NCI-H510A treated with DMSO at 0.1 percent for 48 hours (cell line): ENCODE measurements around the gene KCNK7.
A peak's percentile ranks its signal among the peaks of the same experiment; 100 is the strongest.
"Not testable (repeated sequence)": the region's sequence is repeated elsewhere in the genome, so short reads cannot be mapped to it uniquely, and the experiment has no call there.

Source experiments
- DNase-seq: peaks from one replicate; lab custom pipeline; 2025; lab: John Stamatoyannopoulos, UW

Gene KCNK7, protein sequence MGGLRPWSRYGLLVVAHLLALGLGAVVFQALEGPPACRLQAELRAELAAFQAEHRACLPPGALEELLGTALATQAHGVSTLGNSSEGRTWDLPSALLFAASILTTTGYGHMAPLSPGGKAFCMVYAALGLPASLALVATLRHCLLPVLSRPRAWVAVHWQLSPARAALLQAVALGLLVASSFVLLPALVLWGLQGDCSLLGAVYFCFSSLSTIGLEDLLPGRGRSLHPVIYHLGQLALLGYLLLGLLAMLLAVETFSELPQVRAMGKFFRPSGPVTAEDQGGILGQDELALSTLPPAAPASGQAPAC

DNA sequence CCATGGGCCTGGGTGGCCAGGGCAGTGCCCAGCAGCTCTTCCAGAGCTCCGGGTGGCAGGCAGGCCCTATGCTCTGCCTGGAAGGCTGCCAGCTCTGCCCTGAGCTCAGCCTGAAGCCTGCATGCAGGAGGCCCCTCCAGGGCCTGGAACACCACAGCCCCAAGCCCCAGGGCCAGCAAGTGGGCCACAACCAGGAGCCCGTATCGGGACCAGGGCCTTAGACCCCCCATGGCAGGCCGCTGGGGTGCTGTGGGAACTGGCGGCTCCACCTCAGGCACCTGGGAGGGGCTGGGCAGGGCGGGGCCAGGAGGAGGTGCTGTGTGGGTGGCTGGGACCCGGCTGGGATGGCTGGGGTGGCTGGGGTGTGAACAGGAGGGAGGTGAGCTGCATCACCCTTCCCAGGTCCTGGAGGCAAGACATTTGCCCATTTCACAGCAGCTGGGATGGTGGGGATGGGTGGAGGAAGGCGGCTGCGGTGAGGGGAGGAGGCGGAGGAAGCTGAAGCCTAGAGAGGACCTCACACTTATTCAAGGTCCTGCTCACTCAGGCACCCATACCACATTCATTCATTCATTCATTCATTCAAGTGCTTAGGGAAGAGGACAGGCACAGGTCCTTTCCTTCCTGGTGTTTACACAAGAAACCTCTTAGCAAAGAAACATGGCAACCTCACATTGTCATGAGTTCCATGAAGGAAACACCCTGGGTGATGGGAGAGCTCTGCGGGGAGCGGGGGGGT, at the start of gene KCNK7:
Gene KCNK7 (minus strand): TSS at position 258 of the 739 bp plus-strand sequence. CDS start 28 bp downstream, at position 230.
- DNase-seq, result no peak

- no peak for DNase-seq
Measured at GRCh38 chr11:65644837-65645236, 49.2 kb upstream of the KCNK7 start.

GRCh38 chr11:65643971-65644370, 48.4 kb upstream of the KCNK7 start:
- peak; percentile 54 for DNase-seq

GRCh38 chr11:65642014-65642671, 46.5 kb upstream of the KCNK7 start:
- no peak for DNase-seq

DNA sequence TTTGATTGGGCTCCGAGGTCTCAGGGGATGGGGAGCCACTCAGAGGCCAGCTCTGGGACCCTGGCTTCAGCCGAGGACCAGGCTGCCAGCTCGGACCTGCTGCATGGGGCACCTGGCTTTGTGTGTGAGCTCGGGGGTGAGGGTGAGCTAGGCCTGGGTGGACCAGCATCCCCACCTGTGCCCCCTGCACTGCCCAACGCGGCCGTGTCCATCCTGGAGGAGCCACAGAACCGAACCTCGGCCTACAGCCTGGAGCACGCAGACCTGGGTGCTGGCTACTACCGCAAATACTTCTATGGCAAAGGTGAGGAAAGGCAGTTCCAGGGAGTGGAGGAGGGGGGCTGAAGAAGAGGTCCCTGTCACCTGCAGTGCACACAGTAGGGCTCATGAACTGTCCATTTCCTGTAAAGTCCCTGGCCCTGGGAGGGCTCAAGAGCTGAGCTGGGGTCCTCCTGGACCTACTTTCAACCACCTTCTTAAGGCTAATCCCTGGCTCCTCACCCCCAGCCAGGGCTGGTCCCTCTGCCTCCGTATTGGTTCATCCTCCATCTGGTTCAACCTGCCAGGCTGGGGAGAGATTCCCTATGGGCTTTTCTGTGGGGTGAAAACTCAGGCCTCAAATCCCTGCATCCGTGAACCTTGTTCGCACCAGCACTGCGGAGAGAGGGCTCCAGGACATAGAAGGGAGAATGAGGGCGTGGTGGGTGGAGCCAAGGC, 45.9 kb upstream of the KCNK7 start:
- no peak for DNase-seq

DNA sequence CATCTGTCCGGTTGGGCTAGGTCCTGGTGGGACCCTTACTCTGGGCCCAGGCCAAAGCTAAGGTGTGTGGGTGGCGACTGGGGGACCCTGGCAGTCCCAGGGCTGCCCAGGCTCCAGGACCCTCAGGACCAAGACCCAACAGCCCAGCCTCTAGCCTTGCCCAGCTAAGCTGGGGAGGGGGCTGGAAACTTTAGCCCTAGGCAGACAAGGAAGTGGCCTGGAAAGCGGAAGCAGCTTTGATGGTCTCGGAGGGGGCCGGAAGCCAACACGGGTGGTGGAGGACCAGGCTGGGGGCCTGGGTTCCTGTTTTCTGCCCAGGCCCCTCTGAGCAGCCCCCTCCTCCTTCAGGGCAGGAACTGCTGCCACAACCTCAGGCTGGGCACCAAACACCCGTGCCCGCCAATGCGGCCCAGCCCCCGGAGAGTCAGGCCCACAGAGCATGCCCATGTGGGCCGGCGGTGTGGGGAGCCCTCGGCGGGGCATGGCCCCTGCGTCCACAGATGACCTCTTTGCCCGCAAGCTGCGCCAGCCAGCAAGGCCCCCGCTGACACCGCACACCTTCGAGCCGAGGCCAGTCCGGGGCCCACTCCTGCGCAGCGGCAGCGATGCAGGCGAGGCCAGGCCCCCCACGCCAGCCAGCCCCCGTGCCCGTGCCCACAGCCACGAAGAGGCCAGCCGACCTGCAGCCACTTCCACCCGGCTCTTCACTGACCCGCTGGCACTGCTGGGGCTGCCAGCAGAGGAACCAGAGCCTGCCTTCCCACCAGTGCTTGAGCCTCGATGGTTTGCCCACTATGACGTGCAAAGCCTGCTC, 45.1 kb upstream of the KCNK7 start:
- DNase-seq, result no peak

DNA sequence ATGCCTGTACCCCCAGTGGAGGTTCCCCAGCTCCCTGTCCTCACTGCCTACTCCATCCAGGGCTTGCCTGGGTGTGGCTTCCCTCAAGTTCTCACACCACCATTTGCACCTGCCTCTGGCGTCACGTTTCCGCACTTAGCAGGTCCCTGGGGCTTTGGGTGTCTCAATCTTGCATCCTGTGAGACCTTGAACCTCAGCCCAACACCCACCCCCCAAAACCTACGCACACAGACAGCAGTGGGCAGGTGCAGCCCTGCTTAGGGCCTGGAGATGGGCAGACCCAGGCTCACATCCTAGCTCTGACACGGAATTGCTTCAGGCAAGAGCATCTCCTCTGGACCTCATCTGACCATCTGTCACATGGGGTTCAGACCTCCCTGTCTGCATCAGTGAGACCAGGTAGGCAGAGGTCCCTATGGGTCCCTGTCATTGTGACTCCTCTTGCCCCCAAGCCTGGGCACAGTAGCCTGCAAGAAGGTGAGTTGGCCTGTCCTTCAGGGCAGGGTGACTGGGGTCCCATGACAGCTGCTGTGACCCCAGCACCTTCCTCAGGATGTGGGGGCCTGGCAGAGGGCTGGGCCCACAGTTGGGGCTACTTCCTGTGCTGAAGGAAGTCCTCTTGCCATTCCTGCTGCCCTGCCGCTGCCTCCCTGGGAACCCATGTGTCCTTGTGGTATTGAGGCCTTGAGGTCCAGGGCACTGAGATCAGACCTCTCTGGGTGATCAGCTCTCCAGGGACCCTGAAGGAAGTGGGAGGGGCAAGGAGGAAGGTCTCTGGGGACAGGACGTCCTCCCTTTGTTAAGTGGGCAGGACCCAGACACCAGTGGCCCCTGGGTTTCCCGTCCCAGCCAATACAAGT, 44.3 kb upstream of the KCNK7 start:
- no peak for DNase-seq

DNA sequence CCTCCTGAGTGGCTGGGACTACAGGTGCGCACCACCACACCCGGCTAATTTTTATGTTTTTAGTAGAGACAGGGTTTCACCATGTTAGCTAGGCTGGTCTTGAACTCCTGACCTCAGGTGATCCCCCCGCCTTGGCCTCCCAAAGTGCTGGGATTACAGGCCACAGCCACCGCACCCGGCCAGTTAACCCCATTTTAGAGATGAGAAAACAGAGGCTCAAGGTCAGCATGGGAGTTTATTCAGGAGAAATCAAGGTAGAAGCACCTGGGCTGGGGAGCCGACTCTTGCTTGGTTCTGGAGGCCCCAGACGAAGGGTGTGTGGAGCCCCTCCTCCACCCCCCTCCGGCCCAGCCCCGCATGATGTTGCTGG, 43.6 kb upstream of the KCNK7 start:
- not testable (repeated sequence) for DNase-seq

GRCh38 chr11:65637794-65638419, 42.3 kb upstream of the KCNK7 start, which contains the start of gene SIPA1:
TSS of gene SIPA1 (plus strand) at chr11:65638101. CDS start at chr11:65640922, 2,821 bp downstream.
- DNase-seq, result no peak

- DNase-seq, result no peak
Measured at GRCh38 chr11:65637032-65637557, 41.5 kb upstream of the KCNK7 start.

- no peak for DNase-seq
Measured at GRCh38 chr11:65636108-65637031, 40.8 kb upstream of the KCNK7 start.

DNA sequence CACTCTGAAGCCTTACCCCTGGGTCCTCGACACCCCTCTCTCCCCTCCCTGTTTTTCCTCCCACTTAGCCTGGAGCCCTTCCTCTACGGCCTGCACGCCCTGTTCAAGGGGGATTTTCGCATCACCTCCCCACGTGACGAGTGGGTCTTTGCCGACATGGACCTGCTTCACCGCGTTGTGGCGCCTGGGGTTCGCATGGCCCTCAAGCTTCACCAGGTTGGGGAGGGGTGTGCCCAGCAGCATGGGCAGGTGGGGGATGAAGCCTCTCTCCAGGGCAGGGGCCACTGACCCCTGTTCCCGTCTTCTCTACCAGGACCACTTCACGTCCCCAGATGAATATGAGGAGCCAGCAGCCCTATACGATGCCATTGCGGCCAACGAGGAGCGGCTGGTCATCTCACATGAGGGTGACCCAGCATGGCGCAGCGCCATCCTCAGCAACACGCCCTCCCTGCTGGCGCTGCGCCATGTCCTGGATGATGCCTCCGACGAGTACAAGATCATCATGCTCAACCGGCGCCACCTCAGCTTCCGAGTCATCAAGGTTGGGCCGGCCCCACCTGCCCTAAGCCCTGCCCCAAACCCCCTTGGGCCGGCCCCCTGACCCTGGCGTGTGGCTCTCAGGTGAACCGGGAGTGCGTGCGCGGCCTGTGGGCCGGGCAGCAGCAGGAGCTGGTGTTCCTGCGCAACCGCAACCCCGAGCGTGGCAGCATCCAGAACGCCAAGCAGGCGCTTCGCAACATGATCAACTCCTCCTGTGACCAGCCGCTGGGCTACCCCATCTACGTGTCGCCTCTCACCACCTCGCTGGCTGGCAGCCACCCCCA, 39.5 kb upstream of the KCNK7 start:
- no peak for DNase-seq

GRCh38 chr11:65634440-65634839, 38.8 kb upstream of the KCNK7 start:
- no peak for DNase-seq

DNA sequence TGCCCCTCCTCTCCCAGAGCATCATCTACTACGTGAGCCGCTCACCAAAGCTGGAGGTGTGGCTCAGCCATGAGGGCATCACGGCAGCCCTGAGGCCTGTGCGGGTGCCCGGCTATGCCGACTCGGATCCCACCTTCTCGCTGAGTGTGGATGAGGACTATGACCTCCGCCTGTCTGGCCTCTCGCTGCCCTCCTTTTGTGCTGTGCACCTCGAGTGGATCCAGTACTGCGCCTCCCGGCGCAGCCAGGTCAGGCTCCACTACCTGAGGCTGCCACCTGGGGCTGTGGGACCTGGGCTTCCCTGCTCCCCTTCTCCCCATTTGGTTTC, 38.5 kb upstream of the KCNK7 start:
- DNase-seq, result no peak

DNA sequence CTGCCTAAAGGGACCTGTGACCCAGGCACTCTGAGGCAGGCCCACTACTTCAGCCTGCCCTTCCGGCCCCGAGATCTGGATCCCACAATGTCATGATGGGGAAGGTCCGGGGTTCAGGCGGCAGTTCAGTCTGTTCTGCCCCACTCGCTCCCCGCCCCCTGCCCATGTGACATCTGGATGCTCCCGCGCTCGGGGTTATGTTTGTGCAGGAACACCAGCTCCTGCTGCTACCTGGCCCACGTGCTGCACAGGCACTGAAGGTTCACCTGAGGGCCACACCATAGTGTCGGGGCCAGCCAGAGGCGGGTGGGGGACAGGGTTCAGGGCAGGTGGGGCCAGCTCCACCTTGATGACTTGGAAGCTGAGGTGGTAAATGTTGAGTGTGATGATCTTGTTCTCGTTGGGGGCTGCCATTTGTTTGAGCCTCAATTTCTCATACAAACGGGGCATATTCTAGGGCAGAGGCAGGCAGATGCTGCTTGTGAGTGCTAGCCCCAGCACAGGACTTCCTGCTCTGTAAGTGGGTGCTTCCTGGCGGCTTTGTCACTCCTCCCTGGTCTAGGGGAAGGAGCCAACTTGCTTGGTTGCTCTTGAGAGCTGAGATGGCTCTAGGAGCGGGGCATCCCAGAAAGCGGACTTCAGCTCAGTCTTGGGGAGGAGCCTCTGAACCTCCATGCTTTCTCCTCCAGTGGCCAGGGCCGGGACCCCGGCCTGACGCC, 37.9 kb upstream of the KCNK7 start:
- no peak for DNase-seq

- no peak for DNase-seq
Measured at GRCh38 chr11:65630215-65630614, 34.6 kb upstream of the KCNK7 start.

DNA sequence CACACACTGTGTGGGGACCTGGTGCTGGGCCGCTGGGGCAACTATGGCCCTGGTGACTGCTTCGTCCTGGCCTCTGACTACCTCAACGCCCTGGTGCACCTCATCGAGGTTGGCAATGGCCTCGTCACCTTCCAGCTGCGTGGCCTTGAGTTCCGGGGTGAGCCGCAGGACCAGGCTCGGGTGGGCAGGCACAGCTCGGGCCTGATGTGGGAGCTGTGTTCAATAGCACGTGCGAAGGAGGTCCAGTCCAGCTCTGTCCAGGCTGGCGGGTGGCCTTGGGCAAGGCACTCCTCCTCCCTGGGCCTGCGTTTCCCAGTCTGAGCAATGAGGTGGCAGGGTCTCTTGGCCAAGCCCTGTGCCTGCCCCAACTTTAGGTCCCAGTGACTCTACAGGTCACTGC, 34.0 kb upstream of the KCNK7 start:
- no peak for DNase-seq
